GM12872 (cell line): ENCODE data around the gene EMID1.

Source experiments
- CTCF ChIP-seq: IDR thresholded peaks from 3 replicates; pipeline ENCODE4 v1.5.1; 2011; ENCODE audit warnings: low read depth, mild to moderate bottlenecking, low read length, moderate library complexity; ENCODE audit not compliant: insufficient read depth

Gene EMID1

DNA sequence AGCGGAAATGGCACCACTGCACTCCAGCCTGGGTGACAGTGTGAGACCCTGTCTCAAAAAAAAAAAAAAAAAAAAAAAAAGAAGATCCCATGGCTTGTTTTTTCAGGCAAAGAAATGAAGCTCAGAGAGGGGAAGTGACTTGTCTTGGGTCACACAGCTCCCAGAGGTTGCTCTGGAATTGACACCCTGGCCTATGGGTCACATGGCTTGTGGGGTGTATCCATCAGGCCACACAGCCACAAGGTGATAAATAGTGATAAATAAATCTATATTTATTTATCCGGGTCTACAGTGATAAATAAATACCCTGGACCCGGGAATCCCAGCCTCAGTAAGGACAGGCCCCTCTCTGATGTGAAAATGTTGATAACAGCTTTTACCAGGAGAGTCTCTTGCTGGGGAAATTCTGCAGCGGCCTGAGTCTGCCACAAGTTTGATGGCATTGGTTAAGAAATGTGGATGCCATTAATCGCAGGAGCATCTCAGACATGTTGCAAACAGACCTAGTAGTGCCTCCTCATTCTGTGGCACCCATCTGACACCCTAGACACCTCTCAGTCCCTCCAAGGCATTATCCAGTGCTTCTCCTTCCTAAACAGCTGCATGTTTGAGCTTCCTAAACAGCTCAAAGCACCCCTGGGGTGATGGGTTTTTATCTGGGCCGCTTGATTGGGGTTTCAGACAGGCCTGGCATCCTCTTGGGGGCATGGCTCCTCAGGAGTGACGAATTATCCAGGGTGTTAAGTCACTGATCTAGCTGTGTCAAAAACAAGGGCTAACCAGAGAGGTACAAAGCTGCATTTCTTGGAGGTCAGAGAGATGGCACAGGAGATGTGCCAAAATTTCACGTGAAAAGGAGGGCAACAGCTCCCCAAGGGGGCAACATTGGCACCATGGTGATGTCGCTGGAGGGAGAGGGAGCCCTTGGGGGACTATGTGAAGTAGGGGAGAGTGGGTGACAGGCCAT, 1.9 kb upstream of the EMID1 start:
- peak; percentile 25; the same call in 1 of the 3 replicates for TF ChIP-seq CTCF

- TF ChIP-seq CTCF = no peak
Observed at GRCh38 chr22:29204455-29205183, 1.1 kb upstream of the EMID1 start.

GRCh38 chr22:29205252-29205593, 473 bp upstream of the EMID1 start:
- no peak for TF ChIP-seq CTCF

DNA sequence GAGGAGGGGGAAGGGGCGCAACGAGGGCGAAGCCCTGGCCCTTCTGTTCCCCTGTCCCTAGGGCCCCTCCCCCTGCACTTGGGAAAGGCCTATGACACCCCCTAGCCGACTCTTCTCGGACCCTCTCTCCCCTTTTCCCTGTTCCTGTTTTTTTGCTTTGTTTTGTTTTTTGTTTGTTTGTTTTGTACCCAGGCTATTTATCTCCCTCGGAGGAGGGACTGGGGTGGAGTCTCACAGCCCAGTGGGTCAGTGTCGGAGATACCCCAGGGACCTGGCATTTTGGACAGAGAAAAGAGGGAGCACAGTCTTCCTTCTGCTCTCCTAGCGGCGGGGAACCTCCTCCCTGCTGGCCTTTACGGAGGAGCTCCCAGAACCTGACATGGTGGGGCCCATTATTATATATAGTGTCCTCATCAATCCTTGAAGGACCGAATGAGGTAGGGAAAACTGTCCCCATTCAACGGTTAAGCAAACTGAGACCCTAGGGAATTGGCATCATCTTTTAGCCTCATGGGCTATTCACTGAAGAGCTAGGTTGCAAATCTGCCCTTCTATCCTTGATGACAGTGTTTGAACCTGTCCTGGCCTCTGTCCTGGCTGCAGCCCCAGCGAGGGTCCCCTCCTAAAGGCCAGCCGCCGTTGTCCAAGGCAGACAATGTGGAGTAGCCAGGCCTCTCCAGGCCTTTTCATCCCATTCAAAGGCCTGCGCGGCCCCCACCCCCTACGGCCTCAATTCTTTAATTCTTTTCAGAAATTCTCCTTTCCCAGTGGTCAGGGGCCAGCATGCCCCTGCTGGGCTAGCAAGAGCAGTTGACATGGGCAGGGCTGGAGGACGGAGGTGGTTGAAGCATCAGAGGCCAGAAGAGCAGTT, 911 bp downstream of the EMID1 start:
- no peak for TF ChIP-seq CTCF

DNA sequence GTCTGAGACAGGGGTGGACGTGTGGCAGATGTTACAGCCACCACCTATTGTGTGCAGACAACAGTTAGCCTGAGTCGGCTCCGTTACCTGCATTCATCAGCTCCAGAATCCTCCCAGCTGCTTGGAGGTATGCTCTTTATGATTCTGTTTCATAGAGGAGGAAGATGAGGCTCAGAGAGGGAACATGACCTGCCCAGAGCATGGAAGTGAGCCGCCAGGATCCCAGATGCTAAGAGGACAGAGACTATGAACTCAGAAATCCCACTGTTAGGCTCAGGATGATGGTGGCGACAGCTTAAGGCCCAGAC, 1.5 kb downstream of the EMID1 start:
- TF ChIP-seq CTCF = no peak

GRCh38 chr22:29207562-29208501, 2.1 kb downstream of the EMID1 start:
- TF ChIP-seq CTCF = no peak
